GM23338 (cell line): Measurements from ENCODE around the gene OPRL1. TPM values are rescaled to one million over a fixed set of nuclear protein-coding genes. Genes with fewer than 3 reads are reported as not detected.
A peak's percentile ranks its signal among the peaks of the same experiment; 100 is the strongest.

Experiments used
- ATAC-seq: fragments of 200-7000 bp; cut with Tn5 transposase; 3 replicates; pipeline ENCODE4 v1.9.1; 2020
- DNase-seq: peaks from one replicate; pipeline ENCODE4 v3.0.0-alpha.2; 2015; ENCODE audit warnings: low spot score
- H2AFZ ChIP-seq: fragments of 200-600 bp; sonication (generic); 2 replicates; pipeline ENCODE4 v1.8.0; 2016; ENCODE audit warnings: antibody characterized with exemption, mild to moderate bottlenecking, moderate library complexity
- H3F3A ChIP-seq: fragments of 200-600 bp; sonication (generic); replicated peaks from 2 replicates; pipeline ENCODE4 v1.8.0; 2017; ENCODE audit warnings: antibody characterized with exemption, mixed run types, low read depth
- H3K27ac ChIP-seq: fragments of 200-600 bp; sonication (generic); 2 replicates; pipeline ENCODE4 v1.6.1; 2016; ENCODE audit warnings: low read depth
- H3K27me3 ChIP-seq: fragments of 200-600 bp; sonication (generic); 2 replicates; pipeline ENCODE4 v1.8.0; 2016; ENCODE audit warnings: mild to moderate bottlenecking, mixed run types, moderate library complexity; ENCODE audit not compliant: insufficient read depth
- H3K36me3 ChIP-seq: fragments of 200-600 bp; sonication (generic); 2 replicates; pipeline ENCODE4 v1.8.0; 2016; ENCODE audit warnings: mild to moderate bottlenecking; ENCODE audit not compliant: insufficient read depth
- H3K4me1 ChIP-seq: fragments of 200-600 bp; sonication (generic); 2 replicates; pipeline ENCODE4 v1.8.0; 2016; ENCODE audit warnings: mild to moderate bottlenecking, moderate library complexity; ENCODE audit not compliant: insufficient read depth
- H3K4me2 ChIP-seq: fragments of 200-600 bp; sonication (generic); 2 replicates; pipeline ENCODE4 v1.7.1; 2017; ENCODE audit warnings: mixed run types
- H3K4me3 ChIP-seq: fragments of 200-600 bp; sonication (generic); 2 replicates; pipeline ENCODE4 v1.6.1; 2016; ENCODE audit warnings: mixed run types
- H3K79me2 ChIP-seq: fragments of 200-600 bp; sonication (generic); replicated peaks from 2 replicates; pipeline ENCODE4 v1.8.0; 2017; ENCODE audit warnings: mild to moderate bottlenecking; ENCODE audit not compliant: insufficient read depth
- H3K9me2 ChIP-seq: fragments of 200-600 bp; sonication (generic); 2 replicates; pipeline ENCODE4 v1.8.0; 2017; ENCODE audit not compliant: insufficient read depth
- H4K20me1 ChIP-seq: fragments of 200-600 bp; sonication (generic); replicated peaks from 2 replicates; pipeline ENCODE4 v1.8.0; 2017; ENCODE audit warnings: mild to moderate bottlenecking; ENCODE audit not compliant: insufficient read depth
- H3K27ac Mint-ChIP-seq: 2 replicates; pipeline ENCODE4 v1.8.0; 2020; ENCODE audit warnings: inconsistent platforms, mild to moderate bottlenecking, moderate library complexity, mixed read lengths
- H3K27me3 Mint-ChIP-seq: 3 replicates; pipeline ENCODE4 v1.8.0; 2022; ENCODE audit warnings: low read depth, mild to moderate bottlenecking, moderate library complexity, mixed read lengths, inconsistent platforms; ENCODE audit not compliant: insufficient read depth, poor library complexity
- H3K36me3 Mint-ChIP-seq: 3 replicates; pipeline ENCODE4 v1.8.0; 2021; ENCODE audit warnings: low read depth, mild to moderate bottlenecking, inconsistent platforms, moderate library complexity, mixed read lengths
- H3K4me1 Mint-ChIP-seq: 3 replicates; pipeline ENCODE4 v1.8.0; 2020; ENCODE audit warnings: mild to moderate bottlenecking, inconsistent platforms, mixed read lengths
- H3K4me3 Mint-ChIP-seq: 3 replicates; pipeline ENCODE4 v1.8.0; 2021; ENCODE audit warnings: moderate library complexity, mild to moderate bottlenecking, inconsistent platforms, mixed read lengths
- H3K9me3 Mint-ChIP-seq: 3 replicates; pipeline ENCODE4 v1.8.0; 2020; ENCODE audit warnings: moderate library complexity, mild to moderate bottlenecking, inconsistent platforms, mixed read lengths
- CREB1 ChIP-seq: fragments of 250-450 bp; sonication (Bioruptor Pico); IDR thresholded peaks from 2 replicates; pipeline ENCODE4 v1.5.0; 2020; ENCODE audit warnings: low read depth, mild to moderate bottlenecking, moderate library complexity
- CTCF ChIP-seq, 2 experiments: fragments of 200-600 bp in 1 of 2; sonication (generic) in 1 of 2; conservative IDR thresholded peaks; 2 replicates each; pipeline versions ENCODE4 v1.5.1 to v1.6.1; 2016 to 2017; ENCODE audit warnings: antibody characterized with exemption in 2 of 2, low read depth in 2 of 2, mild to moderate bottlenecking in 2 of 2, moderate library complexity in 1 of 2
- ETS1 ChIP-seq: IDR thresholded peaks from 2 replicates; pipeline ENCODE4 v1.6.1; 2016; ENCODE audit warnings: antibody characterized with exemption
- EZH2 ChIP-seq: fragments of 200-600 bp; sonication (generic); IDR thresholded peaks from one replicate; pipeline ENCODE4 v1.8.0; 2017; ENCODE audit warnings: antibody characterized with exemption, mild to moderate bottlenecking, low read depth; ENCODE audit not compliant: unreplicated experiment
- EZH2phosphoT487 ChIP-seq: fragments of 200-600 bp; sonication (generic); IDR thresholded peaks from one replicate; pipeline ENCODE4 v1.8.1; 2018; ENCODE audit warnings: antibody characterized with exemption; ENCODE audit not compliant: unreplicated experiment
- JUNB ChIP-seq: IDR thresholded peaks from one replicate; pipeline ENCODE4 v1.6.1; 2016; ENCODE audit warnings: antibody characterized with exemption; ENCODE audit not compliant: unreplicated experiment
- NANOG ChIP-seq: IDR thresholded peaks from 2 replicates; pipeline ENCODE4 v1.6.1; 2016; ENCODE audit warnings: antibody characterized with exemption, borderline replicate concordance
- POLR2AphosphoS5 ChIP-seq: IDR thresholded peaks from 2 replicates; pipeline ENCODE4 v1.6.1; 2016; ENCODE audit warnings: antibody characterized with exemption, low read depth
- REST ChIP-seq: IDR thresholded peaks from one replicate; pipeline ENCODE4 v1.6.1; 2018; ENCODE audit warnings: antibody characterized with exemption; ENCODE audit not compliant: unreplicated experiment
- ZNF114 ChIP-seq: fragments of 250-450 bp; sonication (Bioruptor Pico); IDR thresholded peaks from 2 replicates; pipeline ENCODE4 v1.5.0; 2020; ENCODE audit warnings: mild to moderate bottlenecking, moderate library complexity
- ZNF331 ChIP-seq: fragments of 250-450 bp; sonication (Bioruptor Pico); IDR thresholded peaks from 2 replicates; pipeline ENCODE4 v1.5.0; 2020; ENCODE audit warnings: low read depth, mild to moderate bottlenecking, moderate library complexity
- polyA plus RNA-seq: library from polyadenylated mRNA; unstranded; fragments of >200 nt; fragmentation: Nextera tagmentation; extraction: Ambion mirVana; gene quantifications from 2 replicates; pipeline ENCODE4 v1.2.1, GENCODE V29; 2016
- total RNA-seq: library from RNA; depleted of rRNA; stranded (reverse); fragments of >200 nt; shearing (Covaris generic); gene quantifications from 2 replicates; pipeline ENCODE4 v1.2.3, GENCODE V29; 2014

Gene OPRL1
- total and polyA plus RNA-seq, 2 experiments from 2014 or later = 0.27 to 1.1 TPM

- Mint-ChIP-seq H3K27me3 (peaks cover 32% of the 10 kb centered on the region), H3K9me3 (no peaks in the 10 kb centered on the region), H3K4me3 (peak overlapping the region; percentile 42; the same call in 1 of the 3 replicates), H3K4me1 (peaks cover 32% of the 10 kb centered on the region), H3K27ac (no peak overlapping the region), H3K36me3 (peaks cover 16% of the 10 kb centered on the region)
- peak overlapping the region; percentile 38; the same call in 1 of the 2 replicates for H3K4me2 ChIP-seq
- TF ChIP-seq CREB1 (CRISPR knock-in tag) = no peak
- no peak overlapping the region for H2AFZ ChIP-seq
- no peak overlapping the region for H3K27ac ChIP-seq
- peaks cover 29% of the 10 kb centered on the region for H3K4me1 ChIP-seq
- ATAC-seq = peak; percentile 1; the same call in 2 of the 3 replicates
- H3K36me3 ChIP-seq = no peaks in the 10 kb centered on the region
- H3F3A ChIP-seq = peaks cover 10% of the 10 kb centered on the region; the same call in 1 of the 2 replicates
- H4K20me1 ChIP-seq = no peaks in the 10 kb centered on the region
- no peaks in the 10 kb centered on the region for H3K9me2 ChIP-seq
- H3K27me3 ChIP-seq = peaks cover 31% of the 10 kb centered on the region
- no peak overlapping the region for H3K4me3 ChIP-seq
- no peaks in the 10 kb centered on the region for H3K79me2 ChIP-seq
- no peak for DNase-seq
Observed at GRCh38 chr20:64035066-64035932, 44.6 kb upstream of the OPRL1 start.

GRCh38 chr20:64035933-64036345 is 43.9 kb upstream of the OPRL1 start, which contains the start of gene C20orf204:
C20orf204 (plus strand) TSS chr20:64036182; CDS start chr20:64036324, 142 bp downstream.
- Mint-ChIP-seq H3K4me1 (peaks cover 32% of the 10 kb centered on the region), H3K4me3 (peak within 1 kb of the TSS; percentile 42; the same call in 1 of the 3 replicates), H3K27me3 (peaks cover 37% of the 10 kb centered on the region), H3K36me3 (peaks cover 10% of the 10 kb centered on the region), H3K27ac (no peak within 1 kb of the TSS), H3K9me3 (no peaks in the 10 kb centered on the region)
- H3K4me2 ChIP-seq = peak within 1 kb of the TSS; percentile 91; the same call in 1 of the 2 replicates
- no peaks in the 10 kb centered on the region for H3K79me2 ChIP-seq
- H3K4me3 ChIP-seq = no peak within 1 kb of the TSS
- ATAC-seq (peak; percentile 3; the same call in 2 of the 3 replicates), DNase-seq (peak; percentile 69)
- H3K36me3 ChIP-seq = no peaks in the 10 kb centered on the region
- H3K4me1 ChIP-seq = peaks cover 29% of the 10 kb centered on the region
- H3K9me2 ChIP-seq = no peaks in the 10 kb centered on the region
- H3F3A ChIP-seq = peaks cover 10% of the 10 kb centered on the region; the same call in 1 of the 2 replicates
- H2AFZ ChIP-seq = no peak within 1 kb of the TSS
- H4K20me1 ChIP-seq = no peaks in the 10 kb centered on the region
- no peak within 1 kb of the TSS for H3K27ac ChIP-seq
- peaks cover 37% of the 10 kb centered on the region for H3K27me3 ChIP-seq
- TF ChIP-seq EZH2phosphoT487 (no peak), NANOG (no peak), ETS1 (no peak), ZNF331 (CRISPR knock-in tag) (no peak), CREB1 (CRISPR knock-in tag) (no peak), EZH2 (no peak), JUNB (no peak), POLR2AphosphoS5 (no peak), REST (no peak), ZNF114 (CRISPR knock-in tag) (no peak), CTCF (conservative IDR thresholded peaks at IDR 0.05; ENCODE audit: low read depth in 2 of 2) (no peak)
